ENCODE results near the gene AP4B1. TPM values are rescaled to one million over a fixed set of nuclear protein-coding genes. Genes with fewer than 3 reads are reported as not detected.

AP4B1 gene
- total and polyA plus RNA-seq, 11 donors, result 7.3 to 17.2 (median 10.5) TPM

GRCh38 chr1:113918243-113918642 lies 13.6 kb upstream of the AP4B1 start:
- DNase-seq (no peak), ATAC-seq (no peak)
- no peaks in the 10 kb centered on the region for H3K36me3 ChIP-seq
- no peak overlapping the region for H3K27ac ChIP-seq
- H3K4me3 ChIP-seq, result no peak overlapping the region
- intact Hi-C loops (cut with DNase I), result no loop called here
- H3K4me1 ChIP-seq, result peaks cover 0 to 4% (median 3%) of the 10 kb centered on the region in 12 donors
- H3K9me3 ChIP-seq, result no peaks in the 10 kb centered on the region
- TF ChIP-seq CTCF (IDR thresholded peaks at IDR 0.05) (no peak), POLR2A (IDR thresholded peaks at IDR 0.05) (no peak)
- H3K27me3 ChIP-seq, result no peaks in the 10 kb centered on the region

- no peak overlapping the region for H3K4me3 ChIP-seq
- DNase-seq (no peak), ATAC-seq (no peak)
- H3K9me3 ChIP-seq, result no peaks in the 10 kb centered on the region
- no peaks in the 10 kb centered on the region for H3K27me3 ChIP-seq
- intact Hi-C loops (cut with DNase I), result no loop called here
- peaks cover 0 to 4% (median 0%) of the 10 kb centered on the region in 9 donors for H3K36me3 ChIP-seq
- H3K27ac ChIP-seq, result no peak overlapping the region
- peaks cover 2 to 11% (median 10%) of the 10 kb centered on the region in 12 donors for H3K4me1 ChIP-seq
- 77 to 86% (median 81%) methylated on average over 2 of the region's 2 CpGs for WGBS, 4 donors
- no peak for TF ChIP-seq POLR2A (IDR thresholded peaks at IDR 0.05)
- TF ChIP-seq CTCF (IDR thresholded peaks at IDR 0.05), result no peak
Observed at GRCh38 chr1:113917400-113918082, 12.9 kb upstream of the AP4B1 start.

- intact Hi-C loops (cut with DNase I), result no loop called here
- H3K9me3 ChIP-seq, result no peaks in the 10 kb centered on the region
- 95 to 97% (median 96%) methylated on average over 5 of the region's 5 CpGs for WGBS, 4 donors
- H3K27ac ChIP-seq, result no peak overlapping the region
- DNase-seq (no peak), ATAC-seq (no peak)
- no peaks in the 10 kb centered on the region for H3K27me3 ChIP-seq
- peaks cover 3 to 16% (median 14%) of the 10 kb centered on the region in 12 donors for H3K4me1 ChIP-seq
- TF ChIP-seq POLR2A (IDR thresholded peaks at IDR 0.05) (no peak), CTCF (IDR thresholded peaks at IDR 0.05) (no peak)
- H3K4me3 ChIP-seq, result no peak overlapping the region
- peaks cover 0 to 8% (median 0%) of the 10 kb centered on the region in 9 donors for H3K36me3 ChIP-seq
Observed at GRCh38 chr1:113916974-113917373, 12.4 kb upstream of the AP4B1 start.

GRCh38 chr1:113913887-113914664 lies 9.5 kb upstream of the AP4B1 start:
- no peaks in the 10 kb centered on the region for H3K27me3 ChIP-seq
- ATAC-seq (no peak), DNase-seq (no peak)
- H3K36me3 ChIP-seq, result peaks cover 0 to 37% (median 27%) of the 10 kb centered on the region in 9 donors
- no peak for TF ChIP-seq POLR2A (IDR thresholded peaks at IDR 0.05)
- WGBS, 4 donors, result 67 to 76% (median 71%) methylated on average over 5 of the region's 5 CpGs
- no peaks in the 10 kb centered on the region for H3K9me3 ChIP-seq
- peaks cover 3 to 18% (median 14%) of the 10 kb centered on the region in 12 donors for H3K4me1 ChIP-seq
- H3K4me3 ChIP-seq, result no peak overlapping the region
- intact Hi-C loops (cut with DNase I), result loop anchor here in 2 of 10 donors (1.0 to 2.0 kb wide), 2 partner anchors 13 to 15 kb away; partner anchors contain the start of gene HIPK1 (in 1 of the 2)
- H3K27ac ChIP-seq, result peak overlapping the region in 1 of 12 donors; percentile 75

All from heart left ventricle (tissue), 16 donors.